GM20000 (cell line): ENCODE results near the gene EDA.
"Not testable (repeated sequence)": the region's sequence is repeated elsewhere in the genome, so short reads cannot be mapped to it uniquely, and the experiment has no call there.

ENCODE experiments used
- DNase-seq: peaks from one replicate; pipeline ENCODE4 v3.0.0; 2012; ENCODE audit warnings: low spot score
- TF ChIP-seq, protein P1 (sequence below): IDR thresholded peaks from 2 replicates; pipeline ENCODE4 v1.5.1; 2012; ENCODE audit warnings: mild to moderate bottlenecking, control low read depth; ENCODE audit errors: extremely low read depth, missing control alignments

Gene EDA

DNA sequence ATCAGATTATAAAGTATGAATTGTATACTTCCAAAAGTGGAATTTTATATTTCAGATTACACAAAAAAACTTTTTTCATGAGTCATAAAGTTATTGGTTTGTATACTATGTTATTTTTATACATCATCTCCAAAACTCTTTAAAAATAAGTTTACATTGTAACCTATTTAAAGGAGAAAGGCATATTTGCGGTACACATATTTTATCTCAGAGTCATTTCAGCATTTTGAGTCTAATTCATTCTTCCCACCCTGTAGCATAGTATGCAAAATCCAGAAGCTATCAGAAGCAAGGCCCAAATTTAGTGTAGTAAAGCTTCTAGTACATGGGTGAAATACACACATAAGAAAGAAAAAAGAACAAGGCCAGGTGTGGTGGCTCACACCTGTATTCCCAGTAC lies 353.5 kb downstream of the EDA start:
- no peak for DNase-seq
- TF ChIP-seq, protein P1, sequence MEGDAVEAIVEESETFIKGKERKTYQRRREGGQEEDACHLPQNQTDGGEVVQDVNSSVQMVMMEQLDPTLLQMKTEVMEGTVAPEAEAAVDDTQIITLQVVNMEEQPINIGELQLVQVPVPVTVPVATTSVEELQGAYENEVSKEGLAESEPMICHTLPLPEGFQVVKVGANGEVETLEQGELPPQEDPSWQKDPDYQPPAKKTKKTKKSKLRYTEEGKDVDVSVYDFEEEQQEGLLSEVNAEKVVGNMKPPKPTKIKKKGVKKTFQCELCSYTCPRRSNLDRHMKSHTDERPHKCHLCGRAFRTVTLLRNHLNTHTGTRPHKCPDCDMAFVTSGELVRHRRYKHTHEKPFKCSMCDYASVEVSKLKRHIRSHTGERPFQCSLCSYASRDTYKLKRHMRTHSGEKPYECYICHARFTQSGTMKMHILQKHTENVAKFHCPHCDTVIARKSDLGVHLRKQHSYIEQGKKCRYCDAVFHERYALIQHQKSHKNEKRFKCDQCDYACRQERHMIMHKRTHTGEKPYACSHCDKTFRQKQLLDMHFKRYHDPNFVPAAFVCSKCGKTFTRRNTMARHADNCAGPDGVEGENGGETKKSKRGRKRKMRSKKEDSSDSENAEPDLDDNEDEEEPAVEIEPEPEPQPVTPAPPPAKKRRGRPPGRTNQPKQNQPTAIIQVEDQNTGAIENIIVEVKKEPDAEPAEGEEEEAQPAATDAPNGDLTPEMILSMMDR: no peak

DNA sequence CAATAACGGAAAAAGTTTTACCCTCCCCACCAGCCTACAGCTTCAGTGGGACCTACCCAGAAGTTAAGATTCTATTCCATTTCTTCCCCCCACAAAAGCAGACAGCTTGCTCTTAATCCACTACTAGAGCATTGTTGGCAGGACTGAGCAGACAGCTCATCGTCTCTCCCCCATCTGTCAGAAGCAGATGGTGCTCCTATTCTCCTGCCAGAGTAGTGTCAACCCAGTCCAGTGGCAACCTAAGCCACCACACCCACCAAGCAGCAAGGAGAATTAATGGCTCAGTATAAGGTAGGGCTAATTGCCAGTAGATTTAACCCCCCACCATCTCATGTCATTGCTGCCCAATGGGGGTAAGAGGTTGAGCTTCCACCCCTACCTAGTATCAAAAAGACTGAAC lies 371.8 kb downstream of the EDA start:
- no peak for DNase-seq
- TF ChIP-seq, protein P1: no peak

DNA sequence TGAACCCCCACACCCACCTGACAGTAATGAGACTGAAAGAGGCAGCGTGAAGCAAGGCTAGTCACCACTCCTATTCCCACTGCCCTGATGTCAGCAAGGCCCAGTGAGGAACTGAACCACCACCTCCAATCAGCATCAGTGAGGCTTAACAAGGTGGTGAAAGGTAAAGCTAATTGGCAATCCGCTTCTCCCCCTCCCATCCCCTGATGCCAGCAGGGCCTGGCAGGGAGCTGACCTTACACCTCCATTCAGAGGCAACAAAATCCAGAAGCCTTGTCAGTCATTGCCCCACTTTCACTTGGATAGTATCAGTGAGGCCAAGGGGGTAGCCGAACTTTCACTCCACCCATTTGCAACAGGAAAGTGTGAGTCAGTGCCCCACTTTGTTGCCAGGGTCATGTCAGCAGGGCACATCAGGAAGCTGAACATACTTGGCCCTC lies 373.1 kb downstream of the EDA start:
- TF ChIP-seq, protein P1: no peak
- no peak for DNase-seq

DNA sequence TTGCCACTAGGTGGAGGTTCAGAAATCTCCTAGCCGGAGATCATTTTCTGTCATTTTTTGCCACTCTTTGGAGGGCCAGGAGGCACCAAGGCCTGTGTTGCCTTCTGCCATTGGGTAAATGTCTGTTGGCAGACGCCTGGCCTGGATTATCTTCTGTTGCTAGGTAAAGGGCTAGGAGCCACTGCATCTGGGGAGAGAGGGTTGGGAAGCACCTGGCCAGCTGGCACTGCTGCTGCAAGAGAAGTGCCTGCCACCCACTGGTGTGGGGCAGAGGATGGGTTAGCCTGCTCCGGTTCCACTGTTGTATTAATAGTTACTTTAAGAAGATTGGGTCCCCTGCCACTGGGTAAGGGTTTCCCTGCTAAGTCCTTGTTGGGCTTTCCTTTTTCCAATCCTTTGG lies 375.8 kb downstream of the EDA start:
- TF ChIP-seq, protein P1: no peak
- no peak for DNase-seq

DNA sequence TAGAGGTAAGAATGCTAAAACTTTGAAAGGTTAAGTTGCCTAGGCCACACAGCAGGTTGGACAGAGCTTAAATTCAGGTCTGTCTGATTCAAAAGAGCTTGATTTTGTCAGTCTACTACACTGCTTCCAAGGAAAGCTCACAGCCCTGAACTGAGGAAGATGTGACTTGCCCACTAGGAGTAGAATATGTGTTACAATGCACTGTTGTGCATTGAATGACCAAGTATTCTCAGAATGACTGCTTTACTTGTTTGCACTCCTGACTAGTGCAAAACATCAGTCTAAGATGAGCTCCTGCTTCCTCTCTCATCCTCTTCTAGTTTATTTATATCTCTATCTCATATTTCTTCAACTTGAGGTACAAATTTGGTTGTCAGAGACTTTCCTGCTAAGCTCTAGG lies 377.6 kb downstream of the EDA start:
- DNase-seq: no peak
- TF ChIP-seq, protein P1: no peak

DNA sequence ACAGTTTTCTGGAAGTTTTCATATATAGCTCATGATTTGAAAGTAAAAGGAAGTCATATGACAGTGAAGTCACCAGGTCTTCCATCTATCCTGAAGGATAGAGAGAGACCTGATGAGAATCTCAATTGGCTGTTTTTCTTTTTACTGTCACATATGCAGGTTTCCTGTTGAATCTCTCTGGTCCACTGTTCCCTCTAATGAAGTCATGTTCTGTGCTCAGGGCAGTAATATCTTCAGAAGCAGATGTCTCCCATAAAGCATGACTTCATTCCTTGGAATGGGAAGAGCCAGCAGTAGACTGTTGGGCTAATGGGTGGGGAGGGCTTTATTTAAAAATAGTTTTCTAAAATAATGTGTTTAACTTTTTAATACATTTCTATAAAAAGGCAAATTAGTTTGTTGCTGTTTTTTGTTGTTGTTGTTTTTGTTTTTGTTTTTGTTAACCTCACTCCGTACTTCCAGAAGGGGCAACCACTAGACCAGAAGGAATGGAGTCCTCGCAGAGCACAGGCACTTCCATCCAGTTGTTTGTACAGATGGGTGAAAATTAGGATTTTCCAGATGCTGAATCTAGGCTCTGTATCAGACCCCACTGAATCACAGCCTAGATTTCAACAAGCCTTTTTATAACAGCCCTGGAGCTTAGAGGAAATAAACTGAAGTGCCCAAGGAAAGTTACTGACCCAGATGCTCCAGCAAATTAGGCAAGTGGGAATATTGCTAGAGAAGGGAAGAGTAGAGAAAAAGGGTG lies 379.6 kb downstream of the EDA start:
- DNase-seq: no peak
- TF ChIP-seq, protein P1: no peak

DNA sequence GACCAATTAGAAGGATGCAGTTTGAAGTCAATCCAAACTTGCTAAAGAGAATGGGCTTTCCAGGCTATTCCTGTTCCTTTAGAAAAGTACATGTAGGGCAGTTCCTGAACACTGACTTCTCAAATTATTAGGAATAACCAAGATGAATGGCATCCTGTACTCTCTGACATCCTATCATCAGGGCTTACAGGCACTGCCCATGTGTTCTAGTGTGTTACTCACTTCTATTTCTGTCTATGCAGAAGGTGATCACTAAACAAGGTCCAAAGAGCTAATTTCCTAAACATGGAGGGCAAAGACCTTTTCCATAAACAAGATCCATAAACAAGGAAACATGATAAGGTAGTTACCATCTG lies 380.2 kb downstream of the EDA start:
- TF ChIP-seq, protein P1: no peak

DNA sequence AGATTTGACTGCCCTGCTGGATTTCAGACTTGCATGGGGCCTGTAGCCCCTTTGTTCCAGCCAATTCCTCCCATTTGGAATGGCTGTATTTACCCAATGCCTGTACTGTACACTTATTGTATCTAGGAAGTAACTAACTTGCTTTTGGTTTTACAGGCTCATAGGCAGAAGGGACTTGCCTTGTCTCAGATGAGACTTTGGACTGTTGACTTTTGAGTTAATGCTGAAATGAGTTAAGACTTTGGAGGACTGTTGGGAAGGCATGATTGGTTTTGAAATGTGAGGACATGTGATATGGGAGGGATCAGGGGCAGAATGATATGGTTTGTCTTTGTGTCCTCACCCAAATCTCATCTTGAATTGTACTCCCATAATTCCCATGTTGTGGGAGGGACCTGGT lies 382.4 kb downstream of the EDA start:
- not testable (repeated sequence) for DNase-seq

More for the DNA sequence above, 380.2 kb downstream of the EDA start:
- DNase-seq: no peak
